ENCODE data around the gene PTPDC1. TPM values are rescaled to one million over a fixed set of nuclear protein-coding genes. Genes with fewer than 3 reads are reported as not detected.

The PTPDC1 gene
- total RNA-seq, 4 donors from 2014 or later: 5.9 to 21.6 (median 14.9) TPM

DNA sequence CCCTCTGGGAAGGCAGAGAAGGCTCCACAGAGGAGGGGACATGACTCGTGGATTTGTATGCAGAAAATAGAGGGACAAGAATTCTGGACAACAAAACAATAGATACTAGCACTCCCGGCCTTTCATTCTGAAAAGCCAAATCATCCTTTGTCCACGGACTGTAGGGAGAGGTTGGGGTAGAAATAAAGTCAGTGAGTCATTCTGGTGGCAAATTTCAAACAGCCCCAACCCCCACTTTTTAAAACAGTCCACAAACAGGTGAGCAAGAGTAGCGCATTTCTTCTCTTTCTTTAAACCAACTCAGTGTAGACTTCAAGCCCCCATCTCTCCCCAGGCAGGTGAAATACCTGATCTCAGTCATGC is 56.1 kb downstream of the PTPDC1 start:
- Histone ChIP-seq H3K36me3 (no peaks in the 10 kb centered on the region), H3K4me1 (peaks cover 19 to 27% of the 10 kb centered on the region in 2 donors), H3K9me3 (no peaks in the 10 kb centered on the region), H3K27ac (peak overlapping the region; percentile 94 to 95), H3K4me3 (no peak overlapping the region), H3K27me3 (no peaks in the 10 kb centered on the region)
- intact Hi-C loops (cut with DNase I; ENCODE audit: low total_unique reads): no loop called here
- TF ChIP-seq, protein P1, sequence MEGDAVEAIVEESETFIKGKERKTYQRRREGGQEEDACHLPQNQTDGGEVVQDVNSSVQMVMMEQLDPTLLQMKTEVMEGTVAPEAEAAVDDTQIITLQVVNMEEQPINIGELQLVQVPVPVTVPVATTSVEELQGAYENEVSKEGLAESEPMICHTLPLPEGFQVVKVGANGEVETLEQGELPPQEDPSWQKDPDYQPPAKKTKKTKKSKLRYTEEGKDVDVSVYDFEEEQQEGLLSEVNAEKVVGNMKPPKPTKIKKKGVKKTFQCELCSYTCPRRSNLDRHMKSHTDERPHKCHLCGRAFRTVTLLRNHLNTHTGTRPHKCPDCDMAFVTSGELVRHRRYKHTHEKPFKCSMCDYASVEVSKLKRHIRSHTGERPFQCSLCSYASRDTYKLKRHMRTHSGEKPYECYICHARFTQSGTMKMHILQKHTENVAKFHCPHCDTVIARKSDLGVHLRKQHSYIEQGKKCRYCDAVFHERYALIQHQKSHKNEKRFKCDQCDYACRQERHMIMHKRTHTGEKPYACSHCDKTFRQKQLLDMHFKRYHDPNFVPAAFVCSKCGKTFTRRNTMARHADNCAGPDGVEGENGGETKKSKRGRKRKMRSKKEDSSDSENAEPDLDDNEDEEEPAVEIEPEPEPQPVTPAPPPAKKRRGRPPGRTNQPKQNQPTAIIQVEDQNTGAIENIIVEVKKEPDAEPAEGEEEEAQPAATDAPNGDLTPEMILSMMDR (IDR thresholded peaks at IDR 0.05): no peak
- TF ChIP-seq POLR2A (IDR thresholded peaks at IDR 0.05): no peak
- DNase-seq: no peak

DNA sequence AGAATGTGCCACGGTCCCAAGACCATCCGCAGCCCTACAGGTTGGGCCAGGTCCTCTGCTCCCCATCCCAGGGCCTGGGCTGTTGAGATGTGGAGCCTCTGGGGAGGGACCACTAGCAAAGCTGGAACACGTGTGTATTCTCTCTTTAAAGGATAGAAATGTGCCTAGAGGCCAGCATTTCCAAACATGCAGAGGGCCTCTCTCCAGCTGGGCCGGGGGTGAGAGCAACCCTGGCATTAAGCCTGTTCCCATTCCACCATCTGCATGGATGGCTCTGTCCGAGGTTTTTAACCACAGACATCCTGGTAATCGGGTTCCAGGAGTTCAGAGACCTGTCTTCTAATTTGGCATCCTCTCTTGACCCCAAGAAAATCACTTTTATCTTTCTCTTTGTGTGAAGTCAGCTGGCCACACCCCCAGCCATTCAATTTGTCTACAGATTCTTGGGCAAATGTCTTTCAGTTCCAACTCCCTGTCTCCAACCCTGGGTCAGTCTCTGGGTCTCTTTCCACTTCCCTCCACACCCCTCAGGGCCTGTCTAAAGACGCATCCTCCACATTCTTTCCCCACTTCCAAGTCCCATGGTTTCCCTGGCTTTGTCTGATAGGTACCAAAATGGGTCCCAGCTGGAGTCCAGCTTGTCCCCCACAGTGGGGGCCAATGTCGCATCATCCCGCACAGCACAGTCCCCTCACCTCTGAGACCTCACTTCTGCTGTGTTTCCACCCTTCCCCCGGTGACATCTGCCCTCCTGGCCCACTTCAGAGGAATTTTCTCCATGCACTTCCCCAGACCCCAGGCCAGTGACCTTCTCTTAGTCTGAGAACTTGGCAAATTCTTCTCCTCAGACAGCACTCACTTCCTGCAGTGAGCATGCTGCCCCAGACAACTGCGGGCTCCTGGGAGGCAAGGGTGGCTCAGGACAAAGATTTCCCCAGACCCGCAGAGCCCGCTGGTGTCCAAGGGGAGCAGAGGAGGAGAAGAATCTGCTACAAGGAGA is 56.8 kb downstream of the PTPDC1 start:
- Histone ChIP-seq H3K27me3 (no peaks in the 10 kb centered on the region), H3K4me1 (peaks cover 19 to 27% of the 10 kb centered on the region in 2 donors), H3K9me3 (no peaks in the 10 kb centered on the region), H3K4me3 (no peak overlapping the region), H3K27ac (peak overlapping the region; percentile 94 to 95), H3K36me3 (no peaks in the 10 kb centered on the region)
- DNase-seq: peak in 1 of 2 donors; percentile 46
- intact Hi-C loops (cut with DNase I; ENCODE audit: low total_unique reads): no loop called here
- TF ChIP-seq, protein P1 (IDR thresholded peaks at IDR 0.05): no peak
- TF ChIP-seq POLR2A (IDR thresholded peaks at IDR 0.05): no peak

DNA sequence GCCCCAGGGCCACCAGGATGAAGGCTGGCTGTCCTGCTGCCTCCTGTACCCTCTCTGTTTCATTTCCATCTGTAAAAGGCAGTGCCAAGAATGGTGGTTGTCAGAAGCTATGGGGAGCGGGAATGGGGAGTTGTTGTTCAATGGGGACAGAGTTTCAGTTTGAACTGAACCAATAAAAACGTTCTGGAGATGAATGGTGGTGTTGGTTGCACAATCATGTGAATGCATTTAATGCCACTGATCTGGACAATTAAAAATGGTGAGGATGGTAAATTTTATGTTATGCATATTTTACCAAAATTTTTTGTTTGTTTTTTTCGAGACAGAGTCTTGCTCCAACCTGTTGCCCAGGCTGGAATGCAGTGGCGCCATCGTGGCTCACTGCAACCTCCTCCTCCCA is 58.1 kb downstream of the PTPDC1 start:
- TF ChIP-seq, protein P1 (IDR thresholded peaks at IDR 0.05): no peak
- no peak for TF ChIP-seq POLR2A (IDR thresholded peaks at IDR 0.05)
- intact Hi-C loops (cut with DNase I; ENCODE audit: low total_unique reads): no loop called here
- Histone ChIP-seq H3K9me3 (no peaks in the 10 kb centered on the region), H3K36me3 (no peaks in the 10 kb centered on the region), H3K27ac (peak overlapping the region in 1 of 2 donors; percentile 94), H3K4me3 (no peak overlapping the region), H3K4me1 (peaks cover 19 to 21% of the 10 kb centered on the region in 2 donors), H3K27me3 (no peaks in the 10 kb centered on the region)
- DNase-seq: no peak

DNA sequence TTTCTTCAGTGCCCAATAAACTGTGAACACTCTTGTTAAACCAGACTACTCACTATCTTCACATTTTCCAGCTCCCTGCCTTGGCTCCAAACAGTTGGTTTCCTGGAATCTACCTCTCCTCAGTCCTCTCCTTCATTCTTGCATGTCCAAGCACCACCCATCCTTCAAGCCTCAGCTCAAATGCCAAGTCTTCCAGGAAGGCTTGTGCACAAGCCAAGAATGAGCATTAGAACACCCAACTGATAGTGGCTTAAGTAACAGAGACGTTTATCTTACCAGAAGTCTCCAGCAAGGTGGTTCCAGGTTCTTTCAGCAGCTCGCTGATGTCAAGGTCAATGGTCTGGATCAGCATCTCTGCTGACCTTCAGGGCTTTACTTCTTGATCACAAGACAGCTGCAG is 60.1 kb downstream of the PTPDC1 start:
- no peak for DNase-seq
- intact Hi-C loops (cut with DNase I; ENCODE audit: low total_unique reads): no loop called here
- H3K4me3 ChIP-seq: no peak overlapping the region
- no peaks in the 10 kb centered on the region for H3K27me3 ChIP-seq
- H3K9me3 ChIP-seq: no peaks in the 10 kb centered on the region
- no peak overlapping the region for H3K27ac ChIP-seq
- H3K36me3 ChIP-seq: no peaks in the 10 kb centered on the region
- peaks cover 12 to 16% of the 10 kb centered on the region in 2 donors for H3K4me1 ChIP-seq
- TF ChIP-seq POLR2A (IDR thresholded peaks at IDR 0.05): no peak
- TF ChIP-seq, protein P1 (IDR thresholded peaks at IDR 0.05): no peak

DNA sequence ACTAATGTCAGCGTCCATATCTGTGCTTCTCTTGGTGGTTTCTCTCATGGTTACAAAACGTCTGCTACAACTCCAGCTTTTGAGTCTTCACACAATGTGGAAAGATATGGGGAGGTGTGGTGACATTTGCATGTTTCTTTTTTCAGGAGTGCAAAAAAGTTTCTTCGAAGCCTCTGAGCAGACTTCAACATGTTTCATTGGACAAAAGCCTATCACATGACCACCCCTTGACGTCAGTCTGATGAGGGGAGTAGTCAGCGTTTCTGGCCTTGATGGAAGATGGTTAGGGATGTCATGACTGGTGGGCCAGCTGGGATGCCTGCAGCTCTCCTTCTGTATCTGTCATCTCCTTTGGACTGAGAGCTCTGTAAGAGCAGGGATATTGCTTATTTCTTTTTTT is 61.4 kb downstream of the PTPDC1 start:
- Histone ChIP-seq H3K27me3 (no peaks in the 10 kb centered on the region), H3K4me3 (no peak overlapping the region), H3K27ac (no peak overlapping the region), H3K36me3 (no peaks in the 10 kb centered on the region), H3K9me3 (no peaks in the 10 kb centered on the region), H3K4me1 (peaks cover 5 to 9% of the 10 kb centered on the region in 2 donors)
- TF ChIP-seq, protein P1 (IDR thresholded peaks at IDR 0.05): no peak
- no peak for TF ChIP-seq POLR2A (IDR thresholded peaks at IDR 0.05)
- intact Hi-C loops (cut with DNase I; ENCODE audit: low total_unique reads): no loop called here
- no peak for DNase-seq
